Activated naive CD8-positive, alpha-beta T cell treated with anti-CD3 and anti-CD28 coated beads, Interleukin-2, amount 50 U/mL, for 24 hours (primary cell): ENCODE measurements around the gene METRNL.

Experiments
- ATAC-seq: fragments of 150-1000 bp; cut with Tn5 transposase; one replicate; pipeline ENCODE4 v1.10.0; 2021
- DNase-seq: peaks from one replicate; pipeline ENCODE4 v3.0.0; 2021
- H3K27ac Mint-ChIP-seq: one replicate; pipeline ENCODE4 v1.8.0; 2021; ENCODE audit warnings: mild to moderate bottlenecking, mixed read lengths
- H3K27me3 Mint-ChIP-seq: one replicate; pipeline ENCODE4 v1.8.0; 2021; ENCODE audit warnings: mixed read lengths
- H3K36me3 Mint-ChIP-seq: one replicate; pipeline ENCODE4 v1.8.0; 2021; ENCODE audit warnings: low read depth, mixed read lengths
- H3K4me1 Mint-ChIP-seq: one replicate; pipeline ENCODE4 v1.8.0; 2021; ENCODE audit warnings: mixed read lengths
- H3K4me3 Mint-ChIP-seq: one replicate; pipeline ENCODE4 v1.8.0; 2021; ENCODE audit warnings: mild to moderate bottlenecking, moderate library complexity, mixed read lengths
- H3K9me3 Mint-ChIP-seq: one replicate; pipeline ENCODE4 v1.8.0; 2021; ENCODE audit warnings: mixed read lengths

Gene METRNL

GRCh38 chr17:83077939-83078338 is 1.5 kb upstream of the METRNL start:
- no peaks in the 10 kb centered on the region for H3K9me3 Mint-ChIP-seq
- ATAC-seq (no peak), DNase-seq (no peak)
- H3K27ac Mint-ChIP-seq: no peak overlapping the region
- peaks cover 13% of the 10 kb centered on the region for H3K27me3 Mint-ChIP-seq
- peaks cover 15% of the 10 kb centered on the region for H3K4me1 Mint-ChIP-seq
- peak overlapping the region; percentile 41 for H3K4me3 Mint-ChIP-seq
- no peaks in the 10 kb centered on the region for H3K36me3 Mint-ChIP-seq

GRCh38 chr17:83078378-83079351 is 744 bp upstream of the METRNL start:
- Mint-ChIP-seq H3K36me3 (no peaks in the 10 kb centered on the region), H3K27me3 (peaks cover 13% of the 10 kb centered on the region), H3K9me3 (no peaks in the 10 kb centered on the region), H3K4me1 (peaks cover 22% of the 10 kb centered on the region), H3K27ac (no peak overlapping the region), H3K4me3 (peak overlapping the region; percentile 41)
- ATAC-seq (no peak), DNase-seq (peak; percentile 29)

GRCh38 chr17:83079766-83080578 is 563 bp downstream of the METRNL start:
- Mint-ChIP-seq H3K36me3 (no peaks in the 10 kb centered on the region), H3K27me3 (peaks cover 13% of the 10 kb centered on the region), H3K4me1 (peaks cover 34% of the 10 kb centered on the region), H3K27ac (no peak overlapping the region), H3K9me3 (no peaks in the 10 kb centered on the region), H3K4me3 (no peak overlapping the region)
- DNase-seq (peak; percentile 27), ATAC-seq (no peak)

- no peak for ATAC-seq
- Mint-ChIP-seq H3K9me3 (no peaks in the 10 kb centered on the region), H3K27ac (no peak overlapping the region), H3K4me1 (peaks cover 38% of the 10 kb centered on the region), H3K27me3 (peaks cover 13% of the 10 kb centered on the region), H3K4me3 (no peak overlapping the region), H3K36me3 (no peaks in the 10 kb centered on the region)
- DNase-seq: no peak
These were observed 1.1 kb downstream of the METRNL start for GRCh38 chr17:83080579-83080857.

GRCh38 chr17:83080858-83081683 is 1.7 kb downstream of the METRNL start:
- Mint-ChIP-seq H3K27ac (peak overlapping the region; percentile 62), H3K9me3 (no peaks in the 10 kb centered on the region), H3K27me3 (peaks cover 13% of the 10 kb centered on the region), H3K36me3 (no peaks in the 10 kb centered on the region), H3K4me1 (peaks cover 40% of the 10 kb centered on the region), H3K4me3 (peak overlapping the region; percentile 72)
- ATAC-seq: no peak
- peak; percentile 65 for DNase-seq

- Mint-ChIP-seq H3K27ac (peak overlapping the region; percentile 62), H3K27me3 (peaks cover 13% of the 10 kb centered on the region), H3K4me3 (peak overlapping the region; percentile 72), H3K9me3 (no peaks in the 10 kb centered on the region), H3K36me3 (no peaks in the 10 kb centered on the region), H3K4me1 (peaks cover 41% of the 10 kb centered on the region)
- DNase-seq (peak; percentile 35), ATAC-seq (no peak)
These were observed 2.3 kb downstream of the METRNL start for GRCh38 chr17:83081684-83082201.

GRCh38 chr17:83082424-83082823 is 3.0 kb downstream of the METRNL start:
- Mint-ChIP-seq H3K4me1 (peaks cover 41% of the 10 kb centered on the region), H3K4me3 (peak overlapping the region; percentile 72), H3K27ac (no peak overlapping the region)

GRCh38 chr17:83082909-83083367 is 3.5 kb downstream of the METRNL start:
- peaks cover 4% of the 10 kb centered on the region for H3K27me3 Mint-ChIP-seq
- DNase-seq: no peak
- H3K9me3 Mint-ChIP-seq: no peaks in the 10 kb centered on the region
- no peak for ATAC-seq
- peak overlapping the region; percentile 79 for H3K27ac Mint-ChIP-seq
- no peaks in the 10 kb centered on the region for H3K36me3 Mint-ChIP-seq
- H3K4me1 Mint-ChIP-seq: peaks cover 41% of the 10 kb centered on the region
- H3K4me3 Mint-ChIP-seq: peak overlapping the region; percentile 72

More at GRCh38 chr17:83082424-83082823, 3.0 kb downstream of the METRNL start:
- peaks cover 9% of the 10 kb centered on the region for H3K27me3 Mint-ChIP-seq
- DNase-seq (no peak), ATAC-seq (no peak)
- no peaks in the 10 kb centered on the region for H3K36me3 Mint-ChIP-seq
- no peaks in the 10 kb centered on the region for H3K9me3 Mint-ChIP-seq

- no peaks in the 10 kb centered on the region for H3K9me3 Mint-ChIP-seq
- peak overlapping the region; percentile 79 for H3K27ac Mint-ChIP-seq
- peak overlapping the region; percentile 72 for H3K4me3 Mint-ChIP-seq
- no peaks in the 10 kb centered on the region for H3K27me3 Mint-ChIP-seq
- H3K4me1 Mint-ChIP-seq: peaks cover 41% of the 10 kb centered on the region
- DNase-seq (peak; percentile 69), ATAC-seq (peak; percentile 78)
- H3K36me3 Mint-ChIP-seq: no peaks in the 10 kb centered on the region
These were observed 4.2 kb downstream of the METRNL start for GRCh38 chr17:83083368-83084201.

- no peak for ATAC-seq
- Mint-ChIP-seq H3K4me3 (peak overlapping the region; percentile 72), H3K9me3 (no peaks in the 10 kb centered on the region), H3K4me1 (peaks cover 42% of the 10 kb centered on the region), H3K27ac (peak overlapping the region; percentile 79), H3K36me3 (no peaks in the 10 kb centered on the region), H3K27me3 (no peaks in the 10 kb centered on the region)
- DNase-seq: no peak
These were observed 4.8 kb downstream of the METRNL start for GRCh38 chr17:83084214-83084613.

- H3K27me3 Mint-ChIP-seq: no peaks in the 10 kb centered on the region
- H3K9me3 Mint-ChIP-seq: no peaks in the 10 kb centered on the region
- no peak for ATAC-seq
- H3K36me3 Mint-ChIP-seq: no peaks in the 10 kb centered on the region
- H3K27ac Mint-ChIP-seq: no peak overlapping the region
- H3K4me1 Mint-ChIP-seq: peaks cover 42% of the 10 kb centered on the region
- H3K4me3 Mint-ChIP-seq: no peak overlapping the region
- no peak for DNase-seq
These were observed 5.2 kb downstream of the METRNL start for GRCh38 chr17:83084621-83085056.

GRCh38 chr17:83085103-83085502 is 5.7 kb downstream of the METRNL start:
- peaks cover 42% of the 10 kb centered on the region for H3K4me1 Mint-ChIP-seq
- DNase-seq (no peak), ATAC-seq (no peak)
- H3K9me3 Mint-ChIP-seq: no peaks in the 10 kb centered on the region
- H3K27ac Mint-ChIP-seq: no peak overlapping the region
- no peak overlapping the region for H3K4me3 Mint-ChIP-seq
- H3K36me3 Mint-ChIP-seq: no peaks in the 10 kb centered on the region
- no peaks in the 10 kb centered on the region for H3K27me3 Mint-ChIP-seq

GRCh38 chr17:83085526-83086198 is 6.3 kb downstream of the METRNL start:
- H3K9me3 Mint-ChIP-seq: no peaks in the 10 kb centered on the region
- ATAC-seq: no peak
- H3K27me3 Mint-ChIP-seq: no peaks in the 10 kb centered on the region
- peaks cover under 1% of the 10 kb centered on the region for H3K36me3 Mint-ChIP-seq
- peak overlapping the region; percentile 26 for H3K27ac Mint-ChIP-seq
- H3K4me3 Mint-ChIP-seq: no peak overlapping the region
- DNase-seq: no peak
- H3K4me1 Mint-ChIP-seq: peaks cover 43% of the 10 kb centered on the region
